Mesendoderm (in vitro differentiated cells): ENCODE results near the gene EEF2.

Source experiments
- DNase-seq: peaks from one replicate; pipeline ENCODE4 v3.0.0; 2013
- H2AK5ac ChIP-seq: 2 replicates; pipeline ENCODE4 v1.6.1; 2013; ENCODE audit warnings: low read length, inconsistent platforms
- H2BK120ac ChIP-seq: 2 replicates; pipeline ENCODE4 v1.6.1; 2013; ENCODE audit warnings: low read depth, mild to moderate bottlenecking, low read length, moderate library complexity, mixed read lengths
- H2BK15ac ChIP-seq: replicated peaks from 2 replicates; pipeline ENCODE4 v1.6.1; 2013; ENCODE audit warnings: low read depth, mild to moderate bottlenecking, moderate library complexity
- H2BK5ac ChIP-seq: 2 replicates; pipeline ENCODE4 v1.6.1; 2013; ENCODE audit warnings: low read length, inconsistent platforms
- H3K18ac ChIP-seq: 2 replicates; pipeline ENCODE4 v1.6.1; 2013; ENCODE audit warnings: mild to moderate bottlenecking, low read length, mixed read lengths
- H3K23ac ChIP-seq: one replicate; pipeline ENCODE4 v1.6.1; 2013; ENCODE audit warnings: low read length
- H3K27ac ChIP-seq: 2 replicates; pipeline ENCODE4 v1.5.1; 2013; ENCODE audit warnings: low read depth, mild to moderate bottlenecking, inconsistent platforms, low read length, moderate library complexity
- H3K27me3 ChIP-seq: 2 replicates; pipeline ENCODE4 v1.6.1; 2013; ENCODE audit warnings: low read length, control low read depth, mild to moderate bottlenecking, inconsistent platforms; ENCODE audit not compliant: insufficient read depth, poor library complexity
- H3K36me3 ChIP-seq: 2 replicates; pipeline ENCODE4 v1.6.1; 2013; ENCODE audit warnings: low read length, inconsistent platforms; ENCODE audit not compliant: control insufficient read depth, insufficient read depth
- H3K4ac ChIP-seq: one replicate; pipeline ENCODE4 v1.6.1; 2013; ENCODE audit warnings: low read depth, mild to moderate bottlenecking, low read length, moderate library complexity
- H3K4me1 ChIP-seq: 2 replicates; pipeline ENCODE4 v1.6.1; 2013; ENCODE audit warnings: low read depth, low read length, inconsistent platforms; ENCODE audit not compliant: control insufficient read depth
- H3K4me2 ChIP-seq: 2 replicates; pipeline ENCODE4 v1.6.1; 2013; ENCODE audit warnings: low read length
- H3K4me3 ChIP-seq: 2 replicates; pipeline ENCODE4 v1.5.1; 2013; ENCODE audit warnings: mild to moderate bottlenecking, low read length
- H3K56ac ChIP-seq: one replicate; pipeline ENCODE4 v1.6.1; 2013; ENCODE audit warnings: low read length
- H3K79me1 ChIP-seq: 2 replicates; pipeline ENCODE4 v1.6.1; 2013; ENCODE audit warnings: low read length, inconsistent platforms
- H3K79me2 ChIP-seq: 2 replicates; pipeline ENCODE4 v1.6.1; 2013; ENCODE audit warnings: mild to moderate bottlenecking, low read length; ENCODE audit not compliant: control insufficient read depth, insufficient read depth
- H3K9ac ChIP-seq: 2 replicates; pipeline ENCODE4 v1.6.1; 2013; ENCODE audit warnings: low read length, inconsistent platforms
- H4K5ac ChIP-seq: one replicate; pipeline ENCODE4 v1.6.1; 2013; ENCODE audit warnings: low read length
- H4K8ac ChIP-seq: one replicate; pipeline ENCODE4 v1.6.1; 2013; ENCODE audit warnings: low read depth, mild to moderate bottlenecking, control low read depth, low read length, moderate library complexity
- WGBS: extraction: QIAGEN DNeasy Blood & Tissue Kit; methylation state at CpG from one replicate; pipeline ENCODE4 v1.1.7; 2013; ENCODE audit warnings: low lambda C conversion rate, missing lambda C conversion rate; ENCODE audit not compliant: insufficient coverage; ENCODE audit errors: extremely low coverage; 5-methylcytosine and 5-hydroxymethylcytosine counted together

EEF2 gene

DNA sequence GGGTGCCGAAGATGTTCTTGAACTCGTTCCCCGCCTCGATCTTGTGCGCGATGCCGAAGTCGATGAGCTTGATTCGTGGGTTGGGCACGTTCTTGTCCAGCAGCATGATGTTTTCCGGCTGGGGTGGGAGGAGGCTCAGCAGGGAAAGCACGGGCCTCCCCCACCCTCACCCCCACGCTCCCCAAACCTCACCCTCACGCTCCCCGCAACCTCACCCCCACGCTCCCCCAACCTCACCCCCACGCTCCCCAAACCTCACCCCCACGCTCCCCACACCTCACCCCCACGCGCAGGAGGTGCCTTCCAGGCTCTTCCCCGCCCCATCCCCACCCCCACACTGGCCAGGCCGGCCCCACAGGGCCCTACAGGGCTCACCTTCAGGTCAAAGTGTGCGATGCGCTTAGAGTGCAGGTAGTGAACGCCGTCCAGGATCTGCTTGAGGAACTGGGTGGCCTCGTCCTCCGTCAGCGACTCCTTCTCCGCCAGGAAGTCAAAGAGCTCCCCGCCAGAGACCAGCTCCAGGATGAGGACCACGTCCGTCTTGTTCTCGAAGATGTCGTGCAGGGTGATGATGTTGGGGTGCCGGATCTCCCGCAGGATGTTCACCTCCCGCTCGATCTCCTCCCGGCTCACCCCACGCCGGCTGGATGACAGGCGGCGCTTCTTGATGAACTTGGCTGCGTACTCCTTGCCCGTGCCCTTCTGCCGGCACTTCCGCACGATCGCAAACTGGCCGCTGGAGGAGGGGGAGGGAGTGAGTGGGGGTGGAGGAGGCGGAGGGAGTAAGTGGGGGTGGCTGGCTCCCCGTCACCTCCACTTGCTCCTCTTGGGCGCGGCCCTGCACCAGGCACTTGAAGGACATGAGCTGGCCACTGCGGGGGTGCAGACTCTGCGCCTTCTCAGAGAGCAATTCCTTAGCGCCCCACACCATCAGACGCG is 20.7 kb downstream of the EEF2 start:
- no peak overlapping the region for H2BK5ac ChIP-seq
- peaks cover 6% of the 10 kb centered on the region for H3K36me3 ChIP-seq
- H2AK5ac ChIP-seq, result no peak overlapping the region
- no peak overlapping the region for H3K18ac ChIP-seq
- H4K8ac ChIP-seq, result no peak overlapping the region
- no peak for DNase-seq
- H4K5ac ChIP-seq, result no peak overlapping the region
- H2BK120ac ChIP-seq, result no peak overlapping the region
- H3K79me1 ChIP-seq, result peaks cover 10% of the 10 kb centered on the region
- no peak overlapping the region for H3K4me3 ChIP-seq
- no peak overlapping the region for H3K9ac ChIP-seq
- no peak overlapping the region for H3K4ac ChIP-seq
- H3K79me2 ChIP-seq, result peaks cover 28% of the 10 kb centered on the region
- H3K23ac ChIP-seq, result no peak overlapping the region
- no peak overlapping the region for H3K4me2 ChIP-seq
- no peak overlapping the region for H3K27ac ChIP-seq
- H3K4me1 ChIP-seq, result peaks cover 2% of the 10 kb centered on the region
- WGBS, result no CpG with 5 or more reads among the region's 60 CpGs
- no peak overlapping the region for H2BK15ac ChIP-seq
- no peaks in the 10 kb centered on the region for H3K27me3 ChIP-seq
- H3K56ac ChIP-seq, result no peak overlapping the region

DNA sequence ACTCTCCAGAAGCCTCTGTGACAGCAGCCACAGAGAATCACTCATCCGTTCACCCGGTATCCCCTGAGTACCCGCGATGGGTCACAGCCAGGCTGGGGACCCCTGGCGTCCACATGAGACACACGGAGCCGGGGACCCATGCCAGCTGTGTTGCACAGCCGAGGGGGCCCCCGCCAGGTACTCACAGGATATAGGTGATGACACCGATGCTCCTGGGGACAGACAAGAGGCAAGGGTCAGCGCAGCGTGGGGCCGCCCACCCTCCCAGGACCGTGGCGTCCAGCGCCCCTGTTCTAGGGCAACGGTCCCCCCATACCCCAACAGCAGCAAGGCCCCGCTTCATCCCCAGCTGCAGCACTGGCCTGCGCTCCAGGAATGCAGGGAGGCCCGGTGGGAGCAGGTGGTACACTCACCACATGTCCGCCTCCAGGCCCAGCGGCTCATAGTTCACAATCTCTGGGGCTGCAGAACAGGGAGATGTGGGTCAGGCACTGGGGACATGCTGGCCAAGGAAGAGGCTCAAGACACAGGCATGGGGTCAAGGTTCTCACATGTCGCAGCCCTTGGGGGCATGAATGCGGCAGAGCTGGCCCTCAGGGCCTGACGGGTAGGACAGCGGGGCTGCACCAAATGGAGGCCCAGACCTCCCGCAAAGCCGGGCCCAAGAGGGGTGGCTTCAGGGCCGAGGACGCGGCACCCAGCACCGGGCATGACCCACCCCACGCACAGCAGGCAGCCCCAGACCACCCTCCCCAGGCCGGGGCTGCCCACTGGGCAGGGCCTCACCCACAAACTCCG is 21.6 kb downstream of the EEF2 start:
- H3K27me3 ChIP-seq, result no peaks in the 10 kb centered on the region

DNA sequence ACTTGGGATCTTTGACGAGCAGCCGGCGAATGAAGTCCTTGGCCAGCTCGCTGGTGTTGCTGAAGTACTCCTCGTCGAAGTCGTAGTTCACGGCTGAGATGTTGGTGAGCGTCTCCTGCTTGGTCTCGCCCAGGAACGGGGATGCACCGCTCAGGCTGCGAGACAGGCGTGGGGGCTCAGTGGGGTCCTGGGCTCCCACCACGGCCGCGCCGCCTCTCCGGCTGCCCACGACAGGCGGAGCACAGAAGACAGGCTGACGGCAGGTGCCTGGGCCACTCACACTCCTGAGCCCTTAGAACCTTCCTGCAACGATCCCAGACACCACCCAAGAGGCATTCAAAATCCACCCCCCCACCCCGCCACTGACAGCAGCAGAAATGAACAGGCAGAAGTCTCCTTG is 24.3 kb downstream of the EEF2 start:
- no peak overlapping the region for H3K27ac ChIP-seq
- H3K4me3 ChIP-seq, result no peak overlapping the region
- no peak overlapping the region for H2BK120ac ChIP-seq
- H3K23ac ChIP-seq, result no peak overlapping the region
- no peak for DNase-seq
- H3K4me1 ChIP-seq, result no peaks in the 10 kb centered on the region
- no peak overlapping the region for H2BK15ac ChIP-seq
- H3K56ac ChIP-seq, result no peak overlapping the region
- no peak overlapping the region for H4K8ac ChIP-seq
- no peaks in the 10 kb centered on the region for H3K27me3 ChIP-seq
- H3K9ac ChIP-seq, result no peak overlapping the region
- no peak overlapping the region for H3K4ac ChIP-seq
- no CpG with 5 or more reads among the region's 24 CpGs for WGBS
- no peak overlapping the region for H2BK5ac ChIP-seq
- no peak overlapping the region for H4K5ac ChIP-seq
- H3K36me3 ChIP-seq, result peaks cover 8% of the 10 kb centered on the region
- no peak overlapping the region for H3K4me2 ChIP-seq
- H3K79me1 ChIP-seq, result peaks cover 4% of the 10 kb centered on the region
- peaks cover 6% of the 10 kb centered on the region for H3K79me2 ChIP-seq
- no peak overlapping the region for H2AK5ac ChIP-seq
- no peak overlapping the region for H3K18ac ChIP-seq

More for the DNA sequence above, 21.6 kb downstream of the EEF2 start:
- Histone ChIP-seq H2BK120ac (no peak overlapping the region), H3K79me1 (peaks cover 10% of the 10 kb centered on the region), H3K4me1 (no peaks in the 10 kb centered on the region), H3K4me2 (no peak overlapping the region), H3K23ac (no peak overlapping the region), H3K18ac (no peak overlapping the region), H2BK15ac (no peak overlapping the region), H3K27ac (no peak overlapping the region), H4K5ac (no peak overlapping the region), H2BK5ac (no peak overlapping the region), H2AK5ac (no peak overlapping the region), H3K56ac (no peak overlapping the region), H3K36me3 (peaks cover 6% of the 10 kb centered on the region), H4K8ac (no peak overlapping the region), H3K79me2 (peaks cover 25% of the 10 kb centered on the region), H3K9ac (no peak overlapping the region), H3K4ac (no peak overlapping the region), H3K4me3 (no peak overlapping the region)
- DNase-seq, result no peak
- WGBS, result no CpG with 5 or more reads among the region's 35 CpGs

DNA sequence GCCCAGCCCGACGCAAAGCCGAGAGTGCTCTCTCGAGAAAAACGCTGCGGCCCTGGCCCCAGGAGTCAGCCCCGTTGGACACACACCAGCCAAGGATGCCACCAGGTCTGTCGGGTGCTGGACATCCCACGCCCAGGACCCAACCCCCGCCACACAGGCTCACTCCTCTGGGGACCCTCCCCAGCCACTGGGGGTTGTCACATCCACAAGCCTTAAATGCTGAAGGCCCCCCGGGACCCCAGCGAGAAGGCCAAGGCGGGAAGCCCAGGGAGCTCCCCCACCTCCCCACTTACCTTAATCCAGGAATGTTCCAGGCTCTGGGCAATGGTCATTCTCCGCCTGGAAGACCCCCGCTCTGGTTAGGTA is 25.5 kb downstream of the EEF2 start:
- H3K9ac ChIP-seq, result no peak overlapping the region
- H3K27ac ChIP-seq, result no peak overlapping the region
- no peak for DNase-seq
- no peak overlapping the region for H3K4me2 ChIP-seq
- H3K56ac ChIP-seq, result no peak overlapping the region
- H3K79me2 ChIP-seq, result no peaks in the 10 kb centered on the region
- H3K23ac ChIP-seq, result no peak overlapping the region
- H3K4me1 ChIP-seq, result no peaks in the 10 kb centered on the region
- no peak overlapping the region for H4K5ac ChIP-seq
- H2BK15ac ChIP-seq, result no peak overlapping the region
- WGBS, result no CpG with 5 or more reads among the region's 15 CpGs
- no peak overlapping the region for H2BK5ac ChIP-seq
- H3K36me3 ChIP-seq, result peaks cover 8% of the 10 kb centered on the region
- H3K4ac ChIP-seq, result no peak overlapping the region
- no peak overlapping the region for H3K4me3 ChIP-seq
- H2BK120ac ChIP-seq, result no peak overlapping the region
- no peaks in the 10 kb centered on the region for H3K79me1 ChIP-seq
- H3K27me3 ChIP-seq, result no peaks in the 10 kb centered on the region
- no peak overlapping the region for H4K8ac ChIP-seq
- no peak overlapping the region for H3K18ac ChIP-seq
- H2AK5ac ChIP-seq, result no peak overlapping the region

DNA sequence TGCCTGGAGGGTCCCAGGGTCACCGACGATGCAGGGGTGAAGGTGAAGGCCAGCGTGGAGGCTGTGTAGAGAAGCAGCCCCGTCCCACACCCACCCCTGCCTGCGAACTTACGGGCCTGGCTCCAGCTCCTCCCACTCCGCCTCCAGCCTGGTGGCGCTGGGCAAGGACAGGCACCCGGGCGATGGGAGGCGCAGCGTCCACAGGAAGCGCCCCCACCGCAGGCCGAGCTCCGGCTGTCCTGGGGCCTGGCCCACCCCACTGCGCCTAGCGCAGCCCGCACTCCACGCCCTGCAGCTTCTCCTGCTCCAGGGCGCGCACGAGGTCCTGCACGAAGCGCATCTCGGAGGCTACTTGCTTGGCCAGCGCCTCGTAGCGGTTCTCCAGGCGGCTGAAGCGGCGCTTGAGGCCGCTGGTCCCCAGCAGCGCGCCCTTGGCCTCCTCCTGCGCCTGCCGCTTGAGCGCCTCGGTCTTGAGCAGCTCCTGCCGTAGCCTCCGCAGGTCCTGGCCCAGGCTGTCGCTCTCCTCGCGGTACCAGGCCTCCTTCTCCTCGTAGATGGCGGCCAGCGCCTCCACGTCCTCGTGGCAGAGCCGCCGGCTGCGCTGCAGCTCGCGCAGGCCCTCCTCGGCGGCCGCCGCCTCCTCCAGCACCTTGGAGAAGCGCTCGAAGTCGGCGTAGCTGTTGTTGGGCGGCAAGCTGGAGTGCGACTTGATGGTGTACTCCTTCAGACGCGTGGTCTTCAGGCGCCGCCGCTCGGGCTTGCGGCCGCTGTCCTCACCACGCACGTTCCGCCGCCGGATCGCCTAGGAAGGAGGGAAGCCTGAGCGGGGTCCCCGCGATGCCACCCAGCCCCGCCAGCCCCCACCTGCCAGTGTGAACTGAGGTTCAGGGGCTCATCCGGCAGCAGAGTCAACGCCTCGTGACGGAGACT is 26.2 kb downstream of the EEF2 start:
- no peaks in the 10 kb centered on the region for H3K79me2 ChIP-seq
- H3K4me1 ChIP-seq, result no peaks in the 10 kb centered on the region
- H3K23ac ChIP-seq, result no peak overlapping the region
- H3K27me3 ChIP-seq, result no peaks in the 10 kb centered on the region
- H3K18ac ChIP-seq, result no peak overlapping the region
- H3K9ac ChIP-seq, result no peak overlapping the region
- no peak overlapping the region for H2BK5ac ChIP-seq
- H3K36me3 ChIP-seq, result peaks cover 7% of the 10 kb centered on the region
- H3K56ac ChIP-seq, result no peak overlapping the region
- no peak overlapping the region for H2AK5ac ChIP-seq
- no peaks in the 10 kb centered on the region for H3K79me1 ChIP-seq
- no peak overlapping the region for H3K4me3 ChIP-seq
- no peak overlapping the region for H4K5ac ChIP-seq
- H3K27ac ChIP-seq, result no peak overlapping the region
- H4K8ac ChIP-seq, result no peak overlapping the region
- H3K4me2 ChIP-seq, result no peak overlapping the region
- no peak for DNase-seq
- H3K4ac ChIP-seq, result no peak overlapping the region
- WGBS, result no CpG with 5 or more reads among the region's 86 CpGs
- H2BK15ac ChIP-seq, result no peak overlapping the region
- no peak overlapping the region for H2BK120ac ChIP-seq
